ENCODE data around the gene GCKR.

The GCKR gene

GRCh38 chr2:27572998-27573429 is 76.4 kb downstream of the GCKR start:
- DNase-seq = no peak

Data from T1000 (cell line).